GM12874 (cell line): ENCODE data around the gene RASSF4.

Experiments
- CTCF ChIP-seq: IDR thresholded peaks from 2 replicates; pipeline ENCODE4 v1.5.1; 2011; ENCODE audit warnings: low read depth, mild to moderate bottlenecking, control low read depth, low read length, moderate library complexity; ENCODE audit not compliant: insufficient read depth

The RASSF4 gene

GRCh38 chr10:44934416-44935200, 25.0 kb upstream of the RASSF4 start:
- no peak for TF ChIP-seq CTCF

GRCh38 chr10:44935201-44935965, 24.2 kb upstream of the RASSF4 start:
- TF ChIP-seq CTCF, result no peak

GRCh38 chr10:44935966-44936295, 23.7 kb upstream of the RASSF4 start:
- no peak for TF ChIP-seq CTCF

- no peak for TF ChIP-seq CTCF
Observed at GRCh38 chr10:44936314-44936975, 23.2 kb upstream of the RASSF4 start.

GRCh38 chr10:44937196-44938005, 22.2 kb upstream of the RASSF4 start:
- TF ChIP-seq CTCF, result no peak

GRCh38 chr10:44938956-44939355, 20.6 kb upstream of the RASSF4 start:
- TF ChIP-seq CTCF, result no peak
